Esophagus muscularis mucosa (tissue), 4 donors: ENCODE data around the gene SYT15B. TPM values are rescaled to one million over a fixed set of nuclear protein-coding genes. Genes with fewer than 3 reads are reported as not detected.
"Not testable (repeated sequence)": the region's sequence is repeated elsewhere in the genome, so short reads cannot be mapped to it uniquely, and the experiment has no call there.

Experiments used
- DNase-seq: peaks from one replicate; pipeline ENCODE4 v3.0.0-alpha.2; 2017; ENCODE audit errors: extremely low spot score
- H3K27ac ChIP-seq, 4 donors: fragments of 200-600 bp; sonication (generic); replicated peaks in 1 of 4; 1 replicate in 3 of 4; 2 replicates in 1 of 4; pipeline ENCODE4 v1.5.1; 2016 to 2019; ENCODE audit warnings: mild to moderate bottlenecking in 1 of 4
- H3K27me3 ChIP-seq, 4 donors: fragments of 200-600 bp; sonication (generic); one replicate each; pipeline versions ENCODE4 v1.5.1 to v1.6.0; 2016 to 2019
- H3K36me3 ChIP-seq, 4 donors: fragments of 200-600 bp; sonication (generic); one replicate each; pipeline ENCODE4 v1.5.1; 2016 to 2019
- H3K4me1 ChIP-seq, 4 donors: fragments of 200-600 bp; sonication (generic); one replicate each; pipeline ENCODE4 v1.5.1; 2016 to 2019
- H3K4me3 ChIP-seq, 4 donors: fragments of 200-600 bp; sonication (generic); 1 replicate in 2 of 4; 2 replicates in 2 of 4; pipeline ENCODE4 v1.5.1; 2016 to 2019; ENCODE audit warnings: mild to moderate bottlenecking in 4 of 4, moderate library complexity in 1 of 4
- H3K9me3 ChIP-seq, 4 donors: fragments of 200-600 bp; sonication (generic); 1 replicate in 3 of 4; 2 replicates in 1 of 4; pipeline ENCODE4 v1.5.1; 2016 to 2019
- WGBS: methylation state at CpG from one replicate; pipeline ENCODE4 v1.1.5; 2018; 5-methylcytosine and 5-hydroxymethylcytosine counted together
- intact Hi-C: fragments of 100-400 bp; cut with DNase I; formaldehyde crosslinking; loops from one replicate; pipeline ENCODE4 v1.15.1; 2023
- total RNA-seq, 4 donors: library from RNA; depleted of rRNA; stranded (reverse); fragments of >200 nt; gene quantifications; one replicate each; pipeline versions ENCODE4 v1.1.0 to v1.2.1, GENCODE V29; 2016

Gene SYT15B
- total RNA-seq, 4 donors from 2014 or later = 2.5 to 11.3 (median 3.4) TPM

DNA sequence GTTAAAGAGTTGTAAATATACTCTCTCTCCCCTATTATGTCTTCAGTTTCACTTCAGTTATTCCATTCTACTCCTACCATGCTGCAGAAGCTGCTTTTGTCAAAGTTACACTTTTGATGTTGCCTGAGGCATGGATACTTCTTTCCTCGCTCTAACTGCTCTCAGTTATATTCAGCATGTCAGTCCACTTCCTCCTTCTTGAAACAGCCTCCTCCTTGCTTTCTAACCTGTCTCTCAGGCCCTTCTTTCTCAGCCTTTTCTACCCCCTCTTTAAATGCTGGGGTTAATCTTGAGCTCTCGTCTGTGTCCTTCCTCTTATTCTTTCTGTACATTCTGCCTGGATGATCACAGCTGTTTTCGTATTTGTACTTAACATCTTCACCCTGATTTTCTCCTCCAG, 40.0 kb downstream of the SYT15B start:
- H3K36me3 ChIP-seq, H3K4me3 ChIP-seq, intact Hi-C loops, H3K27me3 ChIP-seq, H3K4me1 ChIP-seq, H3K27ac ChIP-seq, H3K9me3 ChIP-seq, DNase-seq: not testable (repeated sequence)
- WGBS = 73% methylated on average over 2 of the region's 3 CpGs

GRCh38 chr10:47717011-47717769, 46.2 kb downstream of the SYT15B start:
- H3K9me3 ChIP-seq, H3K27ac ChIP-seq, H3K27me3 ChIP-seq, H3K4me3 ChIP-seq, H3K4me1 ChIP-seq, H3K36me3 ChIP-seq, DNase-seq, intact Hi-C loops: not testable (repeated sequence)
- 96% methylated on average over 5 of the region's 8 CpGs for WGBS

Other genes starting within 250 kb of the SYT15B start
- gene AGAP9, start 240.0 kb downstream of the SYT15B start, total RNA-seq = 1 to 10 TPM; 2.6 to 5.4 (median 3.8) TPM
- not detected for gene NPY4R2, start 155.1 kb upstream of the SYT15B start, total RNA-seq
- not detected for gene FAM25C, start 236.2 kb upstream of the SYT15B start, total RNA-seq